HG03469 (cell line): ENCODE measurements around the gene FGFR3.

Source experiments
- ATAC-seq: cut with Tn5 transposase; IDR thresholded peaks from one replicate; pipeline ENCODE4 v1.9.1; 2021; ENCODE audit warnings: mild to moderate bottlenecking, moderate library complexity, moderate number of reproducible peaks; ENCODE audit not compliant: unreplicated experiment

Gene FGFR3

DNA sequence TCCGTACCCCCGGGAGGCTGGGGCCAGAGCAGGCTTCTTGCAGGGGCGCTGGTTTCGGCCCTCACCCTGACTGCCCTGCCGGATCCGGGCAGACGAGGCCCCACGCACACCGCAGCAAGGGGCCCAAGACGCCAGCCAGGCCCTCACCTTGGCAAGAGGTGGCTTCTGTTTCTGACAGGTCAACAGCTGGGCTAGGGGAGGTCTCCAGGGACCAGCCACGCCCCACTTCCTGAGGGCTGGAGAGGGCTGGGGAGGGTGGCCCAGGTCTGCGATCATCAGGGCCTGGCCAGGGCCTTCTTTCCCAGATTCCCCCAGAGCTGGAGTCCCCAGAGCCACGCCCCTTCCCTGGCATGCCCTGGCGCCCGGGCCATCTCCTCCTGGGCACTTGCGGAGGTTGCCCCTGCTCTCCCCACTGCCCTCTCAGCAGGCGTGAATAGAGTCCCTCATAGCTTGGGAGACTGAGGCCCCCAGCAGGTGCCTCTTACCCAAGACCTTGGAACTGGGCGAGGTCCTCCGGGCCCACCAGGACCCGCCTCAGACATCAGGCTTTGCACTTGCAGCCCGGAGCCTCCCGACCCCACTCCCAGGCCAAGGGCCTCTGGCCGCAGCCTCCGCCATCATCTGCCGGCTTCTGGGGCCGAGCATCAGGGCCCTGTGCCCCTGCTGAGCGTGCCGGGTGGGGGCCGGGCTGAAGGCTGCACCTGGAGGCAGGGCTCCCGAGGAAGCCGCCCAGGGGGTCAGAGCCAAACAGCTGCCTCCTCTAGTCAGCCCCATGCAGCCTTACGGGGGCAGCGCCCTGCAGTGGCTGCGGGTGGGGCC lies 6.3 kb upstream of the FGFR3 start:
- ATAC-seq: no peak

- no peak for ATAC-seq
Observed at GRCh38 chr4:1787411-1788077, 5.5 kb upstream of the FGFR3 start.

- no peak for ATAC-seq
Observed at GRCh38 chr4:1788254-1788973, 4.7 kb upstream of the FGFR3 start.

DNA sequence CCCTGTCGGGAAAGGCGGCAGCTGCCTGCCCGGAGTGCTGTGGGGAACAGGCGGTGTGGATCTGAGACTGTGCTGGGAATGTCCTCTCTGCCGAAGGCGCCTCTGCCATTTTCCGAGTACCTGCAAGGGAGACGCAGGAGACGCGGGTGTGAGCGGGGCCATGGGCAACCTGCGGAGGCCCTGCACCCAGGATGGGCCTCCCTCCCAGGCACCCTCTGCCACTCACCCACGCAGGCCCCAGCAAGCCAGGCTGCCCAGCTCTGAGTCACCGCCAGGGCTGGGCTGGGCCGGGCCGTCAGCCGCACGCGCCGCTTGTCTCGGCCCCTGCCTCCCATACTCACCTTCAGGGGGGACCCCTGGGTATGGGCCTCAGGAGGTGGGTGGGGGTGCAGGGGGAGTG lies 3.5 kb upstream of the FGFR3 start:
- ATAC-seq: no peak

DNA sequence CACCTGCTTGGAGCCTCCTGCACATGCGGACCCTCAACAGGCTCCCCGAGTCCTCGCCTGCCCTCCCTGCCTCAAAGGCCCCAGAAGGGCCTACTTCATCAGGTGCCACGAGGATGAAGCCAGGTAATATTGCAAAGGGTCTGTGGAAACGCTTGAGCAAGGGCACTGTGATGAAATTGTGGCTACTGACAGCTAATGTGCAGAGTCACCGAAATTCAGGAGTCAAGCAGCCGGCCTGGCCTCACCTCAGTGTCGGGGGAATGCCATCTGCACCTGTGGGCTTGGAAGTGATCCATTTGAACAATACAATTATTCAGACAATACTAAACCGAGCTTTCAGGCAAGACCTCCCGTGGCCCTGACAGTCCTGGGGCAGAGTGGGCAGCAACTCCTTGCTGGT lies 3.1 kb upstream of the FGFR3 start:
- ATAC-seq: no peak

DNA sequence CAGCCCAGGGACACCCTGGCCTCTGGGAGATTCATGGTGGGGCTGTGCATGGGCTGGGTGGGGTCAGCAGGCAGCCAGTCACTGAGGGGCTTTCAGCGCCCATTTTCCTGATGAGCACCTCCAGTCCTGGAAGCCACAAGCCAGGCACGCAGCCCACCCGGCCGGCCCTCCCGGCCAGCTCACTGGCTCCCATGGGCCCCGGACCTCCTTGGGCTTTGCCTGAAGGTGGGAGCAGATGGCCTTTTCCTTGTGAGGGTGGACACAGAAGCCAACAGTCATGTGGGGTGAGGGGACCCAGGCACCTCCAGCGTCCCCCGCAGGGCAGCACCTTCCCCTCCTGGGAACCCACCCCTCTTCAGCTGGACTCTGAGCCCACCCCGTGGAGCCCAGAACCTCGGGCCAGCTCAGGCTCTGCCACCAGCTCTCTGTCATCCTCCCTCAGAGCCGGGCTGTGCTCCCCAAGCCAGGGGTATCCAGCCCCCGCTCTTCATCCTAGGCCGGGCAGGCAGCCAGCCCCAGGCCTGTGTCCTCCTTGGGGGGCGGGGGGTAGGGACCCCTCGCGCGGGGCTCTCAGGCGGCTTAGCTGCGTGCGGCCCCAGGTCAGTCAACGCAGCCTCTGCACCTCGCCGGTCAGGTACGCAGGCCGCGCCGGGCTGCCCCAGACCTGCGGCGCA lies 798 bp upstream of the FGFR3 start:
- no peak for ATAC-seq

- ATAC-seq: no peak
Observed at GRCh38 chr4:1793496-1793840, 375 bp downstream of the FGFR3 start.

GRCh38 chr4:1793940-1794808 lies 1.1 kb downstream of the FGFR3 start:
- no peak for ATAC-seq

- ATAC-seq: no peak
Observed at GRCh38 chr4:1794809-1795298, 1.8 kb downstream of the FGFR3 start.

DNA sequence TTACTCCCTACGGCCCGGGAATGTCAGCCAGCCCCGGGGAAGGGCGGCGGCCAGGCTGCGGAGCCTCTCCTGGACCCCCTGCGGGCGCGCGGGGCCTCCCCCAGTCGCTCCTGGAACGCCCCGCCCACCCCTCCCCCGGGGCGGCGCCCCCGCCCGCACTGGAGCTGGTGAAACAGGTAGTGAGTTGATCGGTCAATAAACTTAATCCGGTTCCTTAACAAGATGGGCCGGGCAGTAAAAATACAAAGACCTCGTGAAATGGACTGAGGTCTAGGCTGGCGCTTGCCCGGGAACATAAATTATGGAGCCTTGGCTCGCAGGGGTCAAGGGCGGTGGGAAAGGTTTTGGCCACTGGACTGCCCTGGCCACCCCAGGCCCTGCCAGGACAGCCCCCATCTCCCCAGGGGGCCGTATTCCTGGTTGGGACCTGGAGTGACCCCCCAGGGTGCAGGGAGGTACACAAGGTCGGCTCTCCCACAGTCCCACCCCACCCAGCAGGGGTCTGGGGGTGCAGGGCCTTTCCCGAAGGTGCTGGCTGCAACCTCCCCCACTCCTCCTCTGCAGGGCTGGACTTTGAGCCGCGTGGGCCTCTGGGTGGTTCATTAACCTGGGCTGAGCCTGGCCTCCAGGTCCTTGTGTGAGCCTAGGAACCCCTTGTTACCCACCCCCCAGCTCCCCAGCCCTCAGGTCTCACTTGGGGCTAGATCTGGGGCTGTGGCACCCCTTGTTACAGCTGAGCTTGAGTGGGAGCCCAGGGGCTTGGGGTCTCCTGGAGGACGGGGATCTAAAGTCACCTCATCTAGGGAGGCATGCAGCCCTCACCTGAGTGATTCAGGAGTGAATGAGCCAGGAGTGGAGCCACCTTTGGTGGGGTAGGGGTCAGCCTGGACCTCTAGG lies 2.5 kb downstream of the FGFR3 start:
- no peak for ATAC-seq

DNA sequence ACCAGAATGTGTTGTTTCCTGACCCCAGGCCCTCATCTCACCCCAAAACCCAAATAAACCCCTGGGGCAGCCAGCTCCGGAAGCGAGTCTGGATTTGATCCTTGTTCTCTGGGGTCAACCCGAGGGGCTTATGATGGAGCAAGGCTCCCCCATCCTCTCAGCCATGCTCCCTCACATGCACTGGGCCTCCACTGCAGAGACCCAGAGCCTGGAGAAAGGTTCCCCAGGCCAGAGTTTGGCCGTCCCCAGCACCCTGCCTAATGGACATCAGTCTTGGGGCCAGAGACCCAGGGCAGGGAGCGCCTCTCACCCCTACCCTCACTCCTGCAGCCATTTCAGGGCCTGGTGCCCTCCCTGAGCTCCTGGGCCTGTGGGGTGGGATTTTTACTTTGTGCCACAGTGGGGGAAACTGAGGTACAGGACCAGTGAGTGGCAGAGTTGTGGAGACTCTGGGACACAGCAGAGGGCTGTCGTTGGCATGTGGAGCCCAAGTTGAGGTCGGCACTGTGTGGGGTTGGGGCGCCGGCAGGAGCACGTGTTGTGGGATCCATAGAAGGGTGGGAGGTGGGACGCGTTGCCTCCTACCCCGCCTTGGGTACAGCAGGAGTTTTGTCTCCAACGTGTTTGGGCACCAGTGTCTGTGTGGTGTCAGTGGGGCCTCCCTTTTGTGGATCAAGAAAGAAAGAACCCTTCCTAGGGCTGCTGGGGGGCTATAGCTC lies 3.6 kb downstream of the FGFR3 start:
- no peak for ATAC-seq

DNA sequence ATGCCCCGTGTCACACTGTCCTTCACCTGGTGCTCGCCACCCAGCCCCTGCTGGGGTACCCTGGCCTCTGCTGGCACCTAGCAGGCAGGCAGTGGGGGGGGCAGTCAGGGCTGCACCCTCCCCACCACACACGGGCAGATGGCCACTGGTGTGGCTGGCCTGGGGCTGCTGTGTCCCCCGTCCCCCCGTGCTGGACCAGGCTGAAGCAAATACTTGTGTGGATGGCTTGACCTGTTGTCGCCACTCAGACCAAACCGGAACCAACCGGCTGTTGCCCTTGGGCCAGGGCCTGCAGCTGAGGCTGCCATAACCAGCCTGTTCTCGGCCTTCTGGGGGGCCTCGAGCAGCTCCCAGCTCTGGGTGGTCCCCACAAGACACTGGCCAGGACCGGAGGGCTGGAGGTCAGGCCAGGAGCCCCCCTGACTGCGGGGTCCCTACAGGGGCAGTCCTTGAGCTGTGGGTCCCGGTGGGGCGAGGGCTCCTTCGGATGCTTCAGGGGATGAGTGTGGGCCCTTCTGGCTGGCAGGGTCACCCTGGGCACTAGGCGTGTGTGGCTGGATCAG lies 4.3 kb downstream of the FGFR3 start:
- ATAC-seq: no peak

GRCh38 chr4:1797861-1798579 lies 4.9 kb downstream of the FGFR3 start:
- no peak for ATAC-seq

DNA sequence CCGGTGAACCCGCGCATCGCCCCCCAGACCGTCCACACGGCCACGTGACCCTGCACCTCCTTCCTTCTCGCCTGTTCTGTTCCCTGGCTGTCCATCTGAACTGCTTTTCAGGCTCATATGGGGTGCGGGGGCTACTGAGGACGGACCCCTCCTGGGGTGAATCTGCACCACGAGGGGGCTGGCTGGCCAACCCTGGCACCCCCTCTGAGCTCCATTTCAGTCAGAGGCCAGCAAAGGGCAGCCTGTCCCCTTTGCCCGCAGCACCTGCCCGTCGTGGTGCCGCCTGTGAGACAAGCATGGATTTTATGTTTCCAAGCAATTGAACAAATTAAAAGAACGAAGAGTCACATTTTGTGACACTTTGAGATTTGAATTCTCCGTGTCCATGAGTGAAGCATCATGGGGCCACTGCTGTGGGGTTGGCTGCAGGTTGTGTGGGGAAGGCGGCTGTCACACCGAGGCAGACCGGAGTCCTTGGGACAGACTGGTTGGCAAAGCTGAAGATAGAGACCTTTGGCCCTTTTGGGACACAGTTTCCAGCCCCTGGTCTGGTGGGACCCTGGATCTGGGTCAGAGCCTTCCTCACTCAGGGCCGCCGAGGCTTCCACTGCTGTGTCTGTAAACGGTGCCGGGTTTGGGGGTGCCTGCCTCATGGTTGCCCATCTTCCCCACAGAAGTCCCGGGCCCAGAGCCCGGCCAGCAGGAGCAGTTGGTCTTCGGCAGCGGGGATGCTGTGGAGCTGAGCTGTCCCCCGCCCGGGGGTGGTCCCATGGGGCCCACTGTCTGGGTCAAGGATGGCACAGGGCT lies 5.7 kb downstream of the FGFR3 start:
- ATAC-seq: no peak

GRCh38 chr4:1799387-1800375 lies 6.6 kb downstream of the FGFR3 start:
- no peak for ATAC-seq

- ATAC-seq: no peak
Observed at GRCh38 chr4:1800805-1801204, 7.7 kb downstream of the FGFR3 start.
